ENCODE measurements around the gene EYS. TPM values are rescaled to one million over a fixed set of nuclear protein-coding genes. Genes with fewer than 3 reads are reported as not detected.

EYS gene
- total and polyA plus RNA-seq, 9 of the 15 experiments (the other 6 are each of a cell fraction or from before 2014, with no cell fraction given), result 0.03 to 0.36 (median 0.10) TPM; not detected in 2

DNA sequence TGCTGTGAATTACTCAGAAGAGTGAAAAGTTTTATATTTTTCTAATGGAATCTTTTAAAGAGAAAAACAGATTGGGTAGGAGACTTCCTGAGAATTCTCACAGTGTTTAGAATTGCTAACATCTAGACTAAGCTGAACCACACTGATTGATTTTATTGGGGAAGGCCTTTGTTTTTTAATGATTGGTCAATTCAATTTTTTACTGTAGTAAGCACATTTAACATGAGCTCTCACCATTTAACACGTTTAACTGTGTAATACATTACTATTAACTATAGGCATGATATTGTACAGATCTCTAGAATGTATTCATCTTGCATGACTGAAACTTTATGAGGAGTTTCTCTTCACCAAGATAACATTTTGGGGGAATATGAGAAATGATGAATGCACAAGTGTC, 1084.1 kb downstream of the EYS start:
- Histone ChIP-seq H3K4me1 (replicated peaks in 1 of 2; ENCODE audit: control insufficient read depth in 2 of 2, insufficient read depth in 2 of 2, low read length in 2 of 2) (no peaks in the 10 kb centered on the region), H3K79me2 (ENCODE audit: control insufficient read depth, insufficient read depth, low read length) (no peaks in the 10 kb centered on the region), H3K27me3 (ENCODE audit: control insufficient read depth in 2 of 2, insufficient read depth in 2 of 2, low read length in 2 of 2) (no peaks in the 10 kb centered on the region), H3K9me3 (replicated peaks; ENCODE audit: control insufficient read depth, insufficient read depth, low read depth, low read length) (no peaks in the 10 kb centered on the region), H3K4me2 (ENCODE audit: insufficient read depth, low read length) (no peak overlapping the region), H3K36me3 (ENCODE audit: control insufficient read depth, insufficient read depth, low read length) (no peaks in the 10 kb centered on the region), H3K4me3 (no peak overlapping the region), H3K27ac (ENCODE audit: extremely low read depth, low read depth, low read length) (no peak overlapping the region), H3K9ac (ENCODE audit: insufficient read depth in 1 of 2, low read depth in 2 of 2, low read length in 2 of 2) (no peak overlapping the region), H3K9me1 (ENCODE audit: control insufficient read depth, insufficient read depth, low read length) (no peaks in the 10 kb centered on the region), H4K20me1 (replicated peaks; ENCODE audit: control insufficient read depth, insufficient read depth, low read length) (no peaks in the 10 kb centered on the region), H2AFZ (ENCODE audit: low read depth, low read length) (no peak overlapping the region)
- 0% methylated on average over 1 of the region's 1 CpG for WGBS (ENCODE audit: insufficient coverage, low coverage, missing lambda C conversion rate)
- DNase-seq (ENCODE audit: extremely low read depth in 1 of 4, low spot score in 3 of 4) (no peak), ATAC-seq (no peak), FAIRE-seq (no peak)
- in situ Hi-C loops (cut with MboI), result no loop called here
- intact Hi-C loops (cut with micrococcal nuclease), result no loop called here
- BruUV-seq (replicated peaks), result no TSS peak
- TF ChIP-seq SNRNP70 (optimal IDR thresholded peaks at IDR 0.05; ENCODE audit: low read depth, low read length) (no peak), ZNF780A (CRISPR knock-in tag; IDR thresholded peaks at IDR 0.05) (no peak), ZKSCAN8 (CRISPR knock-in tag; IDR thresholded peaks at IDR 0.05) (no peak), ZNF263 (CRISPR knock-in tag; IDR thresholded peaks at IDR 0.05; ENCODE audit: borderline replicate concordance) (no peak), CBX8 (IDR thresholded peaks at IDR 0.05; ENCODE audit: borderline replicate concordance, extremely low read depth, low read depth, low read length, poor library complexity, severe bottlenecking) (no peak), STAT5B (CRISPR knock-in tag; IDR thresholded peaks at IDR 0.05) (no peak), PATZ1 (CRISPR knock-in tag; IDR thresholded peaks at IDR 0.05; ENCODE audit: borderline replicate concordance) (no peak), MXI1 (IDR thresholded peaks at IDR 0.05; ENCODE audit: low read depth, low read length) (no peak), GTF2B (IDR thresholded peaks at IDR 0.05; ENCODE audit: extremely low read depth, insufficient read length) (no peak), SOX6 (IDR thresholded peaks at IDR 0.05) (no peak), HIVEP1 (CRISPR knock-in tag; IDR thresholded peaks at IDR 0.05) (no peak), ARID2 (IDR thresholded peaks at IDR 0.05) (no peak)
- TF ChIP-seq, protein P1, sequence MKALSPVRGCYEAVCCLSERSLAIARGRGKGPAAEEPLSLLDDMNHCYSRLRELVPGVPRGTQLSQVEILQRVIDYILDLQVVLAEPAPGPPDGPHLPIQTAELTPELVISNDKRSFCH (CRISPR knock-in tag; IDR thresholded peaks at IDR 0.05), result no peak
- TF ChIP-seq, protein P1 (tag; IDR thresholded peaks at IDR 0.05), result no peak
- POLR2A ChIA-PET, result no interaction called here
- CTCF ChIA-PET (ENCODE audit: low intra/inter-chr PET ratio), result no interaction called here
